Neural cell (in vitro differentiated cells): Measurements from ENCODE around the gene TTC29.

ENCODE experiments used
- EP300 ChIP-seq: fragments of 450-650 bp; conservative IDR thresholded peaks from 2 replicates; pipeline ENCODE4 v1.6.1; 2014; ENCODE audit warnings: antibody characterized with exemption, mild to moderate bottlenecking, moderate library complexity; ENCODE audit not compliant: poor library complexity, severe bottlenecking
- EZH2 ChIP-seq: fragments of 200-600, 300-800 bp; shearing (Covaris generic), sonication (generic); IDR thresholded peaks from 2 replicates; pipeline ENCODE4 v1.6.1; 2014; ENCODE audit warnings: antibody characterized with exemption, low read length, borderline replicate concordance, mild to moderate bottlenecking; ENCODE audit not compliant: insufficient read depth, poor library complexity, severe bottlenecking
- MXI1 ChIP-seq: fragments of 450-650 bp; conservative IDR thresholded peaks from 2 replicates; pipeline ENCODE4 v1.6.1; 2014; ENCODE audit warnings: antibody characterized with exemption, mild to moderate bottlenecking; ENCODE audit not compliant: poor library complexity, severe bottlenecking
- POLR2AphosphoS5 ChIP-seq: IDR thresholded peaks from 2 replicates; pipeline ENCODE4 v1.6.1; 2012
- RAD21 ChIP-seq: fragments of 450-650 bp; conservative IDR thresholded peaks from 2 replicates; pipeline ENCODE4 v1.6.1; 2014; ENCODE audit warnings: antibody characterized with exemption, mild to moderate bottlenecking, moderate library complexity
- SMC3 ChIP-seq: fragments of 450-650 bp; conservative IDR thresholded peaks from 2 replicates; pipeline ENCODE4 v1.6.1; 2014; ENCODE audit warnings: antibody characterized with exemption, mild to moderate bottlenecking, moderate library complexity; ENCODE audit not compliant: poor library complexity
- TAF1 ChIP-seq: IDR thresholded peaks from 2 replicates; pipeline ENCODE4 v1.6.1; 2012; ENCODE audit warnings: low read depth
- TF ChIP-seq, protein P1 (sequence below): fragments of 450-650 bp; IDR thresholded peaks from 2 replicates; pipeline ENCODE4 v1.5.1; 2014; ENCODE audit warnings: antibody characterized with exemption, mild to moderate bottlenecking, moderate library complexity; ENCODE audit not compliant: poor library complexity, severe bottlenecking
- TF ChIP-seq, protein P2 (sequence below): IDR thresholded peaks from 2 replicates; pipeline ENCODE4 v1.6.1; 2012; ENCODE audit warnings: borderline replicate concordance

DNA sequence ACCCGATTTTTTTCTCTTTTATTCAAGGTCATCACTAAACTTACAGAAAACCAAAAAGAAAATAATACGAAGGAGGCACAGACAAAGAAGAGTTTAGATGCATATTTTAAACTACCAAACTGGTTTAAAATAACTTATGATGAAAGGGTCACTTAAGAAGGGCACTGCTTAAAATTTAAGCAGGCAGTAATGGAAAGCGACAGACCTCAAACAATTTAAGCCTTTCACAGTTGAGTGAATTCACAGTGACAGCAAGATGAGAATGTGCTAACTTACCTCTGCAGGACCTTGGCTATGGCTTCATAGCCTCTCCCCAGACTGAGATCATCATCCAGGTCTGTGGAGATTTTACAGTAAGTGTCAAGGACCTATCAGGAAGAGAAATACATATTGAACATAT is 112.1 kb downstream of the TTC29 start:
- TF ChIP-seq EP300 (no peak), POLR2AphosphoS5 (no peak), EZH2 (no peak), RAD21 (no peak), MXI1 (no peak), TAF1 (no peak), SMC3 (no peak)
- TF ChIP-seq, protein P1, sequence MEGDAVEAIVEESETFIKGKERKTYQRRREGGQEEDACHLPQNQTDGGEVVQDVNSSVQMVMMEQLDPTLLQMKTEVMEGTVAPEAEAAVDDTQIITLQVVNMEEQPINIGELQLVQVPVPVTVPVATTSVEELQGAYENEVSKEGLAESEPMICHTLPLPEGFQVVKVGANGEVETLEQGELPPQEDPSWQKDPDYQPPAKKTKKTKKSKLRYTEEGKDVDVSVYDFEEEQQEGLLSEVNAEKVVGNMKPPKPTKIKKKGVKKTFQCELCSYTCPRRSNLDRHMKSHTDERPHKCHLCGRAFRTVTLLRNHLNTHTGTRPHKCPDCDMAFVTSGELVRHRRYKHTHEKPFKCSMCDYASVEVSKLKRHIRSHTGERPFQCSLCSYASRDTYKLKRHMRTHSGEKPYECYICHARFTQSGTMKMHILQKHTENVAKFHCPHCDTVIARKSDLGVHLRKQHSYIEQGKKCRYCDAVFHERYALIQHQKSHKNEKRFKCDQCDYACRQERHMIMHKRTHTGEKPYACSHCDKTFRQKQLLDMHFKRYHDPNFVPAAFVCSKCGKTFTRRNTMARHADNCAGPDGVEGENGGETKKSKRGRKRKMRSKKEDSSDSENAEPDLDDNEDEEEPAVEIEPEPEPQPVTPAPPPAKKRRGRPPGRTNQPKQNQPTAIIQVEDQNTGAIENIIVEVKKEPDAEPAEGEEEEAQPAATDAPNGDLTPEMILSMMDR = no peak
- TF ChIP-seq, protein P2, sequence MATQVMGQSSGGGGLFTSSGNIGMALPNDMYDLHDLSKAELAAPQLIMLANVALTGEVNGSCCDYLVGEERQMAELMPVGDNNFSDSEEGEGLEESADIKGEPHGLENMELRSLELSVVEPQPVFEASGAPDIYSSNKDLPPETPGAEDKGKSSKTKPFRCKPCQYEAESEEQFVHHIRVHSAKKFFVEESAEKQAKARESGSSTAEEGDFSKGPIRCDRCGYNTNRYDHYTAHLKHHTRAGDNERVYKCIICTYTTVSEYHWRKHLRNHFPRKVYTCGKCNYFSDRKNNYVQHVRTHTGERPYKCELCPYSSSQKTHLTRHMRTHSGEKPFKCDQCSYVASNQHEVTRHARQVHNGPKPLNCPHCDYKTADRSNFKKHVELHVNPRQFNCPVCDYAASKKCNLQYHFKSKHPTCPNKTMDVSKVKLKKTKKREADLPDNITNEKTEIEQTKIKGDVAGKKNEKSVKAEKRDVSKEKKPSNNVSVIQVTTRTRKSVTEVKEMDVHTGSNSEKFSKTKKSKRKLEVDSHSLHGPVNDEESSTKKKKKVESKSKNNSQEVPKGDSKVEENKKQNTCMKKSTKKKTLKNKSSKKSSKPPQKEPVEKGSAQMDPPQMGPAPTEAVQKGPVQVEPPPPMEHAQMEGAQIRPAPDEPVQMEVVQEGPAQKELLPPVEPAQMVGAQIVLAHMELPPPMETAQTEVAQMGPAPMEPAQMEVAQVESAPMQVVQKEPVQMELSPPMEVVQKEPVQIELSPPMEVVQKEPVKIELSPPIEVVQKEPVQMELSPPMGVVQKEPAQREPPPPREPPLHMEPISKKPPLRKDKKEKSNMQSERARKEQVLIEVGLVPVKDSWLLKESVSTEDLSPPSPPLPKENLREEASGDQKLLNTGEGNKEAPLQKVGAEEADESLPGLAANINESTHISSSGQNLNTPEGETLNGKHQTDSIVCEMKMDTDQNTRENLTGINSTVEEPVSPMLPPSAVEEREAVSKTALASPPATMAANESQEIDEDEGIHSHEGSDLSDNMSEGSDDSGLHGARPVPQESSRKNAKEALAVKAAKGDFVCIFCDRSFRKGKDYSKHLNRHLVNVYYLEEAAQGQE = no peak
